ENCODE results near the gene LRRC55.

Gene LRRC55

GRCh38 chr11:57203882-57204480, 22.2 kb downstream of the LRRC55 start:
- FAIRE-seq, result no peak

- FAIRE-seq, result no peak
Observed at GRCh38 chr11:57205041-57205641, 23.4 kb downstream of the LRRC55 start.

- no peak for FAIRE-seq
Observed at GRCh38 chr11:57207168-57207567, 25.4 kb downstream of the LRRC55 start.

- FAIRE-seq, result no peak
Observed at GRCh38 chr11:57210781-57211180, 29.0 kb downstream of the LRRC55 start.

- no peak for FAIRE-seq
Observed at GRCh38 chr11:57213342-57214097, 31.8 kb downstream of the LRRC55 start.

- FAIRE-seq, result no peak
Observed at GRCh38 chr11:57214098-57214417, 32.3 kb downstream of the LRRC55 start.

GRCh38 chr11:57214494-57214893, 32.7 kb downstream of the LRRC55 start:
- no peak for FAIRE-seq

- FAIRE-seq, result no peak
Observed at GRCh38 chr11:57216463-57216862, 34.7 kb downstream of the LRRC55 start.

- no peak for FAIRE-seq
Observed at GRCh38 chr11:57217053-57217452, 35.3 kb downstream of the LRRC55 start.

GRCh38 chr11:57219021-57219627, 37.4 kb downstream of the LRRC55 start:
- FAIRE-seq, result no peak

GRCh38 chr11:57222239-57222638, 40.5 kb downstream of the LRRC55 start:
- FAIRE-seq, result no peak

GRCh38 chr11:57223601-57224000, 41.8 kb downstream of the LRRC55 start:
- FAIRE-seq, result no peak

GRCh38 chr11:57224128-57224527, 42.4 kb downstream of the LRRC55 start:
- FAIRE-seq, result no peak

- no peak for FAIRE-seq
Observed at GRCh38 chr11:57224537-57224936, 42.8 kb downstream of the LRRC55 start.

- FAIRE-seq, result no peak
Observed at GRCh38 chr11:57228600-57228999, 46.8 kb downstream of the LRRC55 start.

GRCh38 chr11:57230316-57230715, 48.6 kb downstream of the LRRC55 start:
- no peak for FAIRE-seq

- FAIRE-seq, result no peak
Observed at GRCh38 chr11:57230791-57231538, 49.2 kb downstream of the LRRC55 start.

- no peak for FAIRE-seq
Observed at GRCh38 chr11:57231539-57232253, 49.9 kb downstream of the LRRC55 start.

GRCh38 chr11:57233702-57234101, 51.9 kb downstream of the LRRC55 start:
- no peak for FAIRE-seq

GRCh38 chr11:57235761-57236703, 54.3 kb downstream of the LRRC55 start:
- FAIRE-seq, result no peak

GRCh38 chr11:57237204-57237681, 55.5 kb downstream of the LRRC55 start, which contains the start of gene APLNR:
Gene APLNR (minus strand): TSS chr11:57237250. CDS start chr11:57237004, 246 bp downstream.
- no peak for FAIRE-seq
